Measurements from ENCODE around the gene FBXO4.
A peak's percentile ranks its signal among the peaks of the same experiment; 100 is the strongest.

Gene FBXO4

GRCh38 chr5:41924872-41925554 lies at the start of gene FBXO4:
FBXO4 (plus strand) TSS chr5:41925281; CDS start chr5:41925310, 29 bp downstream.
- DNase-seq: peak; percentile 21

- DNase-seq: no peak
Measured at GRCh38 chr5:41876678-41877077, 48.4 kb upstream of the FBXO4 start.

- DNase-seq: no peak
Measured at GRCh38 chr5:41877408-41877807, 47.7 kb upstream of the FBXO4 start.

GRCh38 chr5:41878173-41878572 lies 46.9 kb upstream of the FBXO4 start:
- no peak for DNase-seq

GRCh38 chr5:41878643-41879478 lies 46.2 kb upstream of the FBXO4 start:
- DNase-seq: no peak

GRCh38 chr5:41882765-41883164 lies 42.3 kb upstream of the FBXO4 start:
- no peak for DNase-seq

- DNase-seq: no peak
Measured at GRCh38 chr5:41883243-41883642, 41.8 kb upstream of the FBXO4 start.

GRCh38 chr5:41883936-41884335 lies 41.1 kb upstream of the FBXO4 start:
- DNase-seq: no peak

- DNase-seq: no peak
Measured at GRCh38 chr5:41885286-41885685, 39.8 kb upstream of the FBXO4 start.

GRCh38 chr5:41891066-41891707 lies 33.9 kb upstream of the FBXO4 start:
- no peak for DNase-seq

- no peak for DNase-seq
Measured at GRCh38 chr5:41892031-41892430, 33.0 kb upstream of the FBXO4 start.

GRCh38 chr5:41893074-41893851 lies 31.8 kb upstream of the FBXO4 start:
- DNase-seq: no peak

GRCh38 chr5:41896230-41896629 lies 28.9 kb upstream of the FBXO4 start:
- no peak for DNase-seq

- DNase-seq: no peak
Measured at GRCh38 chr5:41903382-41903891, 21.6 kb upstream of the FBXO4 start.

- DNase-seq: peak; percentile 97
Measured at GRCh38 chr5:41903892-41904799, 20.9 kb upstream of the FBXO4 start, which contains the start of gene RIMOC1. RIMOC1 (plus strand) TSS chr5:41904344; CDS start chr5:41904368, 24 bp downstream.

GRCh38 chr5:41906151-41906550 lies 18.9 kb upstream of the FBXO4 start:
- DNase-seq: no peak

- DNase-seq: no peak
Measured at GRCh38 chr5:41908374-41909079, 16.6 kb upstream of the FBXO4 start.

- no peak for DNase-seq
Measured at GRCh38 chr5:41918105-41918504, 7.0 kb upstream of the FBXO4 start.

- DNase-seq: no peak
Measured at GRCh38 chr5:41921166-41921565, 3.9 kb upstream of the FBXO4 start.

- DNase-seq: no peak
Measured at GRCh38 chr5:41921874-41922273, 3.2 kb upstream of the FBXO4 start.

- DNase-seq: no peak
Measured at GRCh38 chr5:41924526-41924871, 582 bp upstream of the FBXO4 start.
